Measurements from ENCODE around the gene RPAIN.

DNA sequence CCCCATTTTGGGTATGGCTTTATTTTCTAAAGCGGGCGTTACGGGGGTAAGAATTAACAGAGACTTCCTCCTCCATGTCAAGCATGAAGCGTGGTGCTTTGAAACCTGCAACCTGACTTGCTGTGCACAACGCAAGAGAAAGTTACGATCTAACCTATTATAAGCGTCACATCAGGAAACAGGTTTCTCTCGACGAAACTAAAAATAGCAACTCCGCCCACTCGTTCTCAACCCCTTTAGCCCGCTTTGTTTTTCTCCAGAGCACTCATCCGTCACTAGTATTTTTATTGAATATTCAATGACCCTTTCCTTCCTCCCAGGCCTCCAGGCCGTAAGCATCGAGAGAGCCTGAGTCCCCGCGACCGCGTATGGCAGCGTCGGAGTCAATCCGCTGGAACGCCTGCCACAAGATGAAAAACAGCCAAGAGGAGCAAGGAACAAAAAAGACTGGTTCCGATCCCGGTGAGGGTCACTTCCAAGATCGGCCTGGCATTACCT, 1.1 kb upstream of the RPAIN start:
- no peak for TF ChIP-seq EZH2 (IDR thresholded peaks at IDR 0.05; ENCODE audit: insufficient read depth, poor library complexity, severe bottlenecking)
- TF ChIP-seq EZH2phosphoT487 (IDR thresholded peaks at IDR 0.05; ENCODE audit: insufficient read depth, low read depth), result no peak
